ENCODE data around the gene FAM237A. TPM values are rescaled to one million over a fixed set of nuclear protein-coding genes. Genes with fewer than 3 reads are reported as not detected.

The FAM237A gene
- polyA plus RNA-seq, 1 donor: not detected

GRCh38 chr2:206688453-206688852 is 46.2 kb downstream of the FAM237A start:
- no peak for DNase-seq
- no peaks in the 10 kb centered on the region for H3K9me3 ChIP-seq (ENCODE audit: control insufficient read depth, low read depth, low read length)
- H3K4me3 ChIP-seq (ENCODE audit: low read length): no peak overlapping the region
- H3K36me3 ChIP-seq (ENCODE audit: control insufficient read depth, insufficient read depth, low read length): no peaks in the 10 kb centered on the region
- H3K4me1 ChIP-seq (ENCODE audit: control insufficient read depth, insufficient read depth, low read length): no peaks in the 10 kb centered on the region
- H3K27me3 ChIP-seq (ENCODE audit: control insufficient read depth, insufficient read depth, low read length): peaks cover 3% of the 10 kb centered on the region
- no peak overlapping the region for H3K27ac ChIP-seq (ENCODE audit: low read length)
- WGBS (ENCODE audit: insufficient coverage, low lambda C conversion rate): 100% methylated on average over 1 of the region's 2 CpGs

GRCh38 chr2:206688990-206689389 is 46.7 kb downstream of the FAM237A start:
- Histone ChIP-seq H3K36me3 (ENCODE audit: control insufficient read depth, insufficient read depth, low read length) (no peaks in the 10 kb centered on the region), H3K27me3 (ENCODE audit: control insufficient read depth, insufficient read depth, low read length) (peaks cover 3% of the 10 kb centered on the region), H3K4me1 (ENCODE audit: control insufficient read depth, insufficient read depth, low read length) (no peaks in the 10 kb centered on the region), H3K4me3 (ENCODE audit: low read length) (no peak overlapping the region), H3K9me3 (ENCODE audit: control insufficient read depth, low read depth, low read length) (no peaks in the 10 kb centered on the region), H3K27ac (ENCODE audit: low read length) (no peak overlapping the region)
- no CpG with 5 or more reads among the region's 1 CpG for WGBS (ENCODE audit: insufficient coverage, low lambda C conversion rate)
- DNase-seq: no peak

GRCh38 chr2:206692971-206693370 is 50.7 kb downstream of the FAM237A start:
- WGBS (ENCODE audit: insufficient coverage, low lambda C conversion rate): no CpG with 5 or more reads among the region's 7 CpGs
- Histone ChIP-seq H3K4me1 (ENCODE audit: control insufficient read depth, insufficient read depth, low read length) (no peaks in the 10 kb centered on the region), H3K4me3 (ENCODE audit: low read length) (no peak overlapping the region), H3K36me3 (ENCODE audit: control insufficient read depth, insufficient read depth, low read length) (no peaks in the 10 kb centered on the region), H3K9me3 (ENCODE audit: control insufficient read depth, low read depth, low read length) (no peaks in the 10 kb centered on the region), H3K27ac (ENCODE audit: low read length) (no peak overlapping the region), H3K27me3 (ENCODE audit: control insufficient read depth, insufficient read depth, low read length) (peaks cover 3% of the 10 kb centered on the region)
- no peak for DNase-seq

GRCh38 chr2:206693399-206694137 is 51.3 kb downstream of the FAM237A start:
- H3K4me1 ChIP-seq (ENCODE audit: control insufficient read depth, insufficient read depth, low read length): no peaks in the 10 kb centered on the region
- no peak overlapping the region for H3K27ac ChIP-seq (ENCODE audit: low read length)
- no peaks in the 10 kb centered on the region for H3K9me3 ChIP-seq (ENCODE audit: control insufficient read depth, low read depth, low read length)
- H3K36me3 ChIP-seq (ENCODE audit: control insufficient read depth, insufficient read depth, low read length): no peaks in the 10 kb centered on the region
- WGBS (ENCODE audit: insufficient coverage, low lambda C conversion rate): 50% methylated on average over 1 of the region's 5 CpGs
- H3K4me3 ChIP-seq (ENCODE audit: low read length): no peak overlapping the region
- peaks cover 3% of the 10 kb centered on the region for H3K27me3 ChIP-seq (ENCODE audit: control insufficient read depth, insufficient read depth, low read length)
- DNase-seq: peak; percentile 35 to 45

- Histone ChIP-seq H3K27me3 (ENCODE audit: control insufficient read depth, insufficient read depth, low read length) (no peaks in the 10 kb centered on the region), H3K36me3 (ENCODE audit: control insufficient read depth, insufficient read depth, low read length) (no peaks in the 10 kb centered on the region), H3K4me3 (ENCODE audit: low read length) (no peak overlapping the region), H3K4me1 (ENCODE audit: control insufficient read depth, insufficient read depth, low read length) (no peaks in the 10 kb centered on the region), H3K9me3 (ENCODE audit: control insufficient read depth, low read depth, low read length) (no peaks in the 10 kb centered on the region), H3K27ac (ENCODE audit: low read length) (no peak overlapping the region)
- no peak for DNase-seq
These were observed 54.6 kb downstream of the FAM237A start for GRCh38 chr2:206696910-206697309.

GRCh38 chr2:206698811-206699210 is 56.5 kb downstream of the FAM237A start:
- H3K4me3 ChIP-seq (ENCODE audit: low read length): no peak overlapping the region
- no peak for DNase-seq
- H3K4me1 ChIP-seq (ENCODE audit: control insufficient read depth, insufficient read depth, low read length): no peaks in the 10 kb centered on the region
- no peaks in the 10 kb centered on the region for H3K9me3 ChIP-seq (ENCODE audit: control insufficient read depth, low read depth, low read length)
- no peaks in the 10 kb centered on the region for H3K36me3 ChIP-seq (ENCODE audit: control insufficient read depth, insufficient read depth, low read length)
- WGBS (ENCODE audit: insufficient coverage, low lambda C conversion rate): no CpG with 5 or more reads among the region's 3 CpGs
- no peak overlapping the region for H3K27ac ChIP-seq (ENCODE audit: low read length)
- no peaks in the 10 kb centered on the region for H3K27me3 ChIP-seq (ENCODE audit: control insufficient read depth, insufficient read depth, low read length)

Other genes starting within 250 kb of the FAM237A start
- gene ADAM23, start 199.0 kb upstream of the FAM237A start, polyA plus RNA-seq: 3.3 TPM
- gene DYTN, start 75.9 kb downstream of the FAM237A start, polyA plus RNA-seq: not detected
- 0.69 TPM for gene MDH1B, start 122.8 kb downstream of the FAM237A start, polyA plus RNA-seq
- gene FASTKD2, start 123.1 kb downstream of the FAM237A start, polyA plus RNA-seq: 33.9 TPM

All from large intestine (tissue), 3 donors.